Skin epidermis (tissue), 12 donors: Measurements from ENCODE around the gene IGLON5.

Experiments used
- H3K27ac ChIP-seq, 21 experiments: fragments of 200-600 bp; sonication (generic) in 11 of 21; one replicate each; pipeline ENCODE4 v1.5.0; 2020; ENCODE audit warnings: mild to moderate bottlenecking in 3 of 21, inconsistent platforms in 2 of 21, moderate library complexity in 2 of 21
- H3K4me3 ChIP-seq, 7 experiments: fragments of 200-600 bp; sonication (generic) in 2 of 7; one replicate each; pipeline ENCODE4 v1.5.0; 2020; ENCODE audit warnings: inconsistent platforms in 2 of 7, mild to moderate bottlenecking in 2 of 7, moderate library complexity in 1 of 7

IGLON5 gene

DNA sequence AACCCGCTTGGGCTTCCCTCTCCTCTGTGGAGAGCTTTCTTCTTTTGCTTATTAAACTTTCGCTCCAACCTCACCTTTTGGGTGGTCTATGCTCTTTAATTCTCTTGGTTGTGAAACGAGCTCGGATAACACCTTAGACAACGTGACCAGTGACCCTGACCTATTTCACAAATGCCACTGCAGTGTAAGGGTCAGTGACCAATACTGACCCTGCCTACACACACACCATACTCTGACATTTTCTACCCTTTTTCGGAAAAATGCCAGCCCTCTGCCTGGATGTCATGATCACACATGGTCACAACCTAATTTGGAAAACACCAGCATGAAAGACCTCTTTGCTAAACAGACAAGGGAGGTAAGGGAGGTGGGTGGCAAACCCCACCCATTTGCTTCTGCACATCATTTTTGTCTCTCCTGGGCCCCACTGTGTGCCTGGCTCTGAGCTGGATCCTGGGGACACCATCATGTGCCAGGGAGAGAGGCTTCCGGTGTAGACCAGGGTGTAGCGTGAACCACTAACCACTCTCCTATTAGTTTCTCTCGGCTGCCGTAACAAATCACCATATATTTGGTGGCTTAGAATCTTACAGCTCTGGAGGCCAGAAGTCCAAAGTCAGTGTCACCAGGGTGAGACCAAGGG, 44.8 kb downstream of the IGLON5 start:
- no peak overlapping the region for H3K27ac ChIP-seq
- no peak overlapping the region for H3K4me3 ChIP-seq

DNA sequence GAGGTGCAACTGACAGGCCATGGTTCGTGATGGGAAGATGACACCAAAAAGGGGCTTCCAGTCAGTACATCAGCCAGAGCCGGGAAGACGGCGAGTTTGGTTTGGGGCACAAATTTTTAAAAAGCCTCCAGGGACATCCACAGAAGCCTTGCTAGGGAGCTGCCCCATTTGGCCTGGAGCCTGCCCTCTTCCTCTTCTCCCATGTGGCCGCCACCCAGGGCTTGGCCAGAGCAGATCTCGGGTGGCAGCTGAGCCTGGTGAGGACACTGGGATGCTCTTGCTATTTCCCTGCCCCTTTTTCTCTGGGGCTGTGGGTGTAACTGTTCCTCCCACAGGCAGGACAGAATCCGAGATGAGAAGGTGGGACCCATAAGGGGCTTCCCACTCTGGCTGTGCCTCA, 46.5 kb downstream of the IGLON5 start:
- no peak overlapping the region for H3K4me3 ChIP-seq
- no peak overlapping the region for H3K27ac ChIP-seq

DNA sequence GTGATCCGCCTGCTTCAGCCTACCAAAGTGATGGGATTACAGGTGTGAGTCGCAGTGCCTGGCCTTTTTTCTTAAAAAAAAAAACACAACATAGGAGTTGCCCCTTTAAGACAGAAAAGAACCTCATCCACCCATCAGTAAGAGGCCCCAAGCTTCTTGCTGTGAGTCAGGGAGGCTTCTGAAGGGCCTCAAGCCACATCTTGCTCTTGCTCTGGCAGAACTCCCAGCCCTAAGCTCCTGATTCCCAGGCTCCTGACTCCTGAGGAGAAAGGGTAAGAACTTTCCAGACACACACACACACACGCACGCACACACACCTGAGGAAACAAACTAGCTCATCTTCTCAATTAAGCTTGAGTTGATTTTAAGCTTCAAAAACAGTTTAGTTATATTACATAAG, 47.9 kb downstream of the IGLON5 start:
- H3K4me3 ChIP-seq = no peak overlapping the region
- peak overlapping the region in 1 of 21 experiments; percentile 30 for H3K27ac ChIP-seq

DNA sequence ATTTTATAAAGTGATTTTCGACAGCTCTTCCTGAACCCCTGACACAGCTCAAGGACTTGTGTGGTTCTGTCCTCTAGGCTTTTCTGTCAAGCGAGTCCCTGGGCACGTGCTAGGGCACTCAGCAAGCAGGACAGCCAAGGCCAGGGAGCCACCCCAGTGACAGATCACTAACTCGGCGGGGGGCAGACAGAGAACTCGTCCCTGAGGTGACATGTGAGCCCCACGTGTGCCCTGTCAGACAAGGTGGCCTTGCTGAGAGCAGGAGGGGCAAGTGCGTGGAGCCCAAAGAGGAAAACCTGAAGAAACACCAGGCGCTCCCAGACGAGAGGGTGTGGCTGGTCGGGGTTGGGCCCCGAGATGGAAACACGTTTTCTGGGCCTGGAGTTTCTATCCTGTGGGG, 49.8 kb downstream of the IGLON5 start:
- H3K27ac ChIP-seq = no peak overlapping the region
- H3K4me3 ChIP-seq = no peak overlapping the region

DNA sequence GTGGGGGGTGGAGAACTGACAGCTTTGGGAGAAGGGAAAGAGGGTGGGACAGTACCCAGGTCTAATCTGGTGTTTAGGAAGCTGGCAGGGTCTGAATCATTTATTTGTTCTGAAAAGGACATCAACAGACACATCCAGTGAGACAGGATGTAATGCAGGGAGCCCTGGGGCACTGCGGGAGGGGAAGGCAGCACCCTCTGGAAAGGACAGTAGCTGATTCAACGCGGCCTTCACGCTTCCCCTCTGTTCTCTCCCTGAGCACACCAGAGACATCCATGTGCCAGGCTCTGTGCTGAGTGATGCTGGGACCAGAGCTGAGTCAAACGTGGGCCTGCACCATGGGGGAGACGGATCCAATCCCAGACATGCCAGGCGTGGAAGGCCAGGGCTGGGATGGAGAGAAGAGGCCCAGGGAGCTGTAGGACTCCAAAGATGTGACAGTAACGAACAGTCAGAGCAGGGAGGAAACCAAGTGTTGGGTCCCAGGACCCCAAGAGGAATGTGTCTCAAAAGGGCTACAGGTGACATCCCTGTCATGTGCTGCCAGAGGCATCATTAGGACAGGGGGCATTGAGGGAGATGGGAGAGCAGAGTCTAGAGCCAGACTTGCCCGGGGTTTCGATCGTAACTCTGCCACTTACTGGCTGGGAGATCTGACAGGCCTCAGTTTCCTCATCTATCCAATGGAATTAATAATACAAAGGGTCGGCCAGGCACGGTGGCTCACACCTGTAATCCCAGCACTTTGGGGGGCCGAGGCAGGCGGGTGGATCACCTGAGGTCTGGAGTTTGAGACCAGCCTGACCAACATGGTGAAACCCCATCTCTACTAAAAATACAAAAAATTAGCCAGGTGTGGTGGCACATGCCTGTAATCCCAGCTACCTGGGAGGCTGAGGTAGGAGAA, 53.0 kb downstream of the IGLON5 start:
- H3K4me3 ChIP-seq = no peak overlapping the region

DNA sequence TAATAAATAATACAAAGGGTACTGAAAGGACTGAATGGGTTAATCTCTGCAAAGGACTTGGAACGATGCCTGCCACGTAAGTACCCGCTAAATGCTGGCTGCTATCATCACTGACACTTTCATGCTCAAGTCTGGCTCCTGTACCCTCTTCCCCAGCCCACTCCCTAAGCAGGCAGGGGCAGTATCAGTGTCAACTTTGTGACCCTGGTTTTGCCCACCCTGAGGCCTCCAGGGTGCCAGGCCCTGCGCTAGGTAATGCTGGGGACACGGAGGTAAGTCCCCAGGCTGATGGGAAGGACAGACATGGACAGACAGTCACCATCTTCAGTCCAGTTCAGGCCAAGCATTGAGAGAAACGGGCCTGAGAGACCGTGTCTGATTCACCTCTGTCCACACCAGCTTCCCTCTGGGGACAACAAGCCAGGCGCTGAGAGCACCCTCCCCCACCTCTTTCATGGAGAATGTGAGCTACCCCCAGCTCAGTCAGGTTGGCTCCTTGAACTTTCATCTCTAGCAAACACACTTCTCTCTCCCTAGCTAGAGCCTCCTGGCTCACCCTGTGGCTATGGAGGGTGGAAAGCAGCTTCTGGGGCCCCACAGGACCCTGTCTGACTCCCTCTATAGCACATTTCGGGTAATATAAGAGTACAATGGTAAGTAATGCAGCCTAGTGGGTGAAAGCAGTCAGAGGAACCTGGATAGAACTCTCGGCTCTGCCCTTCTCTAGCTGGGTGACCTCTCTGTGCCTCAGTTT, 53.9 kb downstream of the IGLON5 start:
- H3K4me3 ChIP-seq = peak overlapping the region; percentile 62 to 84 (median 77)
- H3K27ac ChIP-seq = peak overlapping the region in 20 of 21 experiments; percentile 75 to 98 (median 89)

More for the DNA sequence above, 53.0 kb downstream of the IGLON5 start:
- H3K27ac ChIP-seq = peak overlapping the region in 5 of 21 experiments; percentile 15 to 91 (median 21)

DNA sequence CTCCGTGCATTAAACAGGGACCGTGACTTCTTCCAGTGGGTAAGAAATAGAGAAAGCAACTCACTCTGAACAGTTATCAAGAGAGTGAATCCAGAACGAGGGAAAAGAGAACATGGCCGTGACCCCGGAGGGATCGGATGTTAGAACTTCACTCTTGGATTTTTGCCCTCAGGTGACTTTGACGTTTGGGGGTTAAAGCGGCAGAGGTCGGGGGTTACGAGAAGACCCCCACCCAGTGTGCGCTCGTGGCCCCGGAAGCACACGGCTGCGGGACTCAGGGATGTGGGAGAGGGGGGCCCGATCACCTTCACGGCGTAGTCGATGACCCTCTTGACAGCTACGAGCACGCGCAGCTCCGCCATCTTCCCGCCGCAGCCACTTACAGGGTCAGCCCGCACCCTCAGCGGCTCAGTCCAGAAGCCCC, 54.5 kb downstream of the IGLON5 start, which contains the start of gene ETFB:
Gene ETFB, minus strand, starts transcription at position 424 of the 424 bp plus-strand sequence. Its CDS starts 62 bp downstream, at position 362.
- peak within 1 kb of the TSS; percentile 62 to 84 (median 77) for H3K4me3 ChIP-seq
- H3K27ac ChIP-seq = peak within 1 kb of the TSS; percentile 48 to 98 (median 89)

DNA sequence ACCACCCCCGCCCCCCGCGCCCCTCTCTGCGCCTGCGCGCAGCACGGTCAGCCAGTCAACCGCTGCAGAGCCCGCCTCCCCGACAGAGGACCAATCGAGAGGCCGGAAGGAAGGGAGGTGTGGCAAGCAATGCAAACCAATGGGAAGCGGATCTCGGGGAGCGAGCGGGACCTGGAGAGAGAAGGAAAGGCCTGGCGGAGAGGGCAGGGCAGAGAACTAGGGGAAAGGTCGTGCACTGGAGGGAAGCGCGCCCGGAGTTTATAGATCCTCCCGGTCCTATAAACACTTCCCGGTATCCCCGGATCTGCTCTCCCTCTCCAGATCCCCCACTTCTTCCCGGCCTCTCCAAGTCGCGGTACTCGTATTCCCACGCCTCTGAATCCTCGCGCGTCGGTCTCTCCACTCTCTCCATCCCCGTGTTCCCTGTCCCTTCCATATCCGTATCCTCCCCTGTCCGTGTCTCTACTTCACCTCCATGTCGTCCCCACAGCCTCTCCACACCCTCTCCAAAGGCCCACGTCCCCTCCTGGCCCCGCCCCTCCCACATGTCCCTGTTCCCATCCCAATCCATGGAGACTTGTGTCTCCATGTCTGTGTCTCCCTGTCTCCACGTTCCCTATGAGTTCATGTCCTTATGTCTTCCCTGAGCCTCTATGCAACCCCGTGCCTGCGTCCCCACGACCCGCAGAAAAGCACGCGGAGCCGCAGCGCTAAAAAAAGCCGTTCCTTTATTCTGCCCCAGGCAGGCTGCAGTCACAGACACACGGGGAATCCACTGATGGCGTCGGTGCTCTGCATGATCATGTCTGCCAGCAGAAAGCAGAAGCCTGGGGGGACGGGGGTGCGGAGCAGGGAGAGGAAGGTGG, 55.2 kb downstream of the IGLON5 start:
- Histone ChIP-seq H3K4me3 (peak overlapping the region; percentile 62 to 84 (median 77)), H3K27ac (peak overlapping the region; percentile 48 to 98 (median 89))

DNA sequence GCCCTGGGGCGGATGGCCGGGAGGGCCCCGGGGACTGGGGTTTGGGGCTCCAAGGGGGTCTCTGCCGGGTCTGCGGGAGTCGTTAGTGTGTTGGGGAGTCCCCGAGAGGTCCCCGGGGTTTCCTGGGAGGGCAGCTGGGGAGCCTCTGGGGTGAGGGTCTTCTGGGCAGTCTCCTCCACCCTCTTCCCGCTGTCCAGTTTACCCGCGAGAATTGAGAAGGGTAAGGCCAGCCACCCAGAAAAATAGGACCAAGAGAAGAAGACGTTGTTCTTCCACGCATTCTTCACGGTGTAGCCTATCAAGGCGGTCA, 55.8 kb downstream of the IGLON5 start:
- Histone ChIP-seq H3K4me3 (peak overlapping the region; percentile 62 to 84 (median 77)), H3K27ac (peak overlapping the region; percentile 48 to 98 (median 89))

DNA sequence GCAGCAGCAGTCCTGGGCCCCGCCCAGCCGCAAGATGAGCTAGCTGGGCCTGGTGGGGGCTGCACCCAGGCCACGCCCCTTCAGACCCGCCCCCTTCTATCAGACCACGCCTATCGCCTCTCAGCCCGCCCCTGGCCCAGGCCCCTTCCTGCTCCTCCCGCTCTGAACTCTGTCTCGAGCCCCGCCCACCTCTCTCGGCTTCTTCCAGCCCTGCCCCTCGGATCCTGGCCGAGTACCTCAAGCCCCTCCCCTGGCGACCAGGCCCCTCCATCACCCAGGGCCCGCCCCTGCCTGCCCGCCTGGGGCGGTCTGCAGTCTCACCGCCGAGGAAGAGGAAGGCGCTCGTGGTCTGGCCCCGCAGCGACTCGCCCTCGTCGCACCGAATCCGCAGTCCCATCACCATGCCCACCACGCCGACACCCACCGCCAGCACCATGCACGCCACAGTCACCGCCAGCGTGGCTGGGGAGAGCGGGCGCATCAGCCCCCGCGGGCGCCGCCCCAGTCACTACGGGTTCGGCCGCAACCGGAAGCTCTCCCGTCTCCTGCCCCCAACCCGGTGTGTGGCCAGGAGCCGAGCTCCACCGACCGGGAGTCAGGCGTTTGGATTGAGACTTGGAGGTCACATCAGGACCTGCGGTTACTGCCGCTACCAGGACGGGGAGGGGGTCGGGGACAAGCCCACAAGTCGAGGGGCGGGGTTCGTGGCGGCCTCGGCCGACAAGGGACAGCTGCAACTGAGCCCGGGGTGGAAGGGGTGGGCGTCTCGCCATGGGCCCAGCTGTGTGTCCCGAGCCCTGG, 56.3 kb downstream of the IGLON5 start:
- peak overlapping the region; percentile 62 to 84 (median 77) for H3K4me3 ChIP-seq
- peak overlapping the region in 20 of 21 experiments; percentile 19 to 98 (median 89) for H3K27ac ChIP-seq

DNA sequence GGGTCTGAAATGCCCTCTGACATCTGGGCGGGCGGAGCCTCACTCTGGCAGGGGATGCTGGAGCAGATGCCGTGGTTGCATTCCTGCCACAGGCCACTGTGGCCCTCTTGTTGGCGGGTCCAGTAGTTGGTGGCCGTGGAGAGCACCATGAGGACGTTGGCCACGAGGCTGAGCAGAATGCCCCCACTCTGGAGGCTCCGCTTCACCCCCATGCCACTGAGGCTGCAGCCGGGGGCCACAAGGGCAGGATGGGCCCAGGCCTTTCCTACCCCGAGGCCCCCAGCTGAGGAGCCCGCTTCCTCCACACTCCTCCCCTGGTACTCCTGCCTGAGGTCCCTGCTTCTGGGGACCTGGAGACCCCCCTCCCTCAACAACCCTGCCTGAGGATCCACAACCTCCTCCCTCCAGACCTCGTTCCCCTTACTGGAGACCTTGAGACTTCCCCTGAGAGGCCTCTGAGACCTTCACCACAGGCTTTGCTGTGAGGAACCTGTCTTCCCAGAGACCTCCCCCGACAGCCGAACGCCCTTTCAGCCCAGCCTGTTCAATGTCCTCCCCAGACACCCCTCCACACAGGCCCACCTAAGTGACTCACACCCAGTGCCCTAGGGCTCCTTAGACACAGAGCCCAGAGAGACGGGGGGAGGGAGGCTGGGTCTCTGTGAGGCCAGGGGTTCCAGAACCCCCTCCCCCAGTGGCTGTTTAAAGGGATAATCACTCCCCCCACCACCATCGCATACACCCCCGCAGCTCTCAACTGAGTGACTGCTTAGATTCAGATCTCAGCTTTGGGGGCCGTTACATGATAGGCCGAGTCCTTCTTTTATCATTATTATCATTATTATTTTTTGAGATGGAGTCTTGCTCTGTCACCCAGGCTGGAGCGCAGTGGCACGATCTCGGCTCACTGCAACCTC, 57.2 kb downstream of the IGLON5 start, which contains the start of gene CLDND2:
Gene CLDND2, minus strand, starts transcription at position 638 of the 917 bp plus-strand sequence. Its CDS starts 426 bp downstream, at position 212.
- H3K27ac ChIP-seq = peak within 1 kb of the TSS in 20 of 21 experiments; percentile 19 to 98 (median 86)

DNA sequence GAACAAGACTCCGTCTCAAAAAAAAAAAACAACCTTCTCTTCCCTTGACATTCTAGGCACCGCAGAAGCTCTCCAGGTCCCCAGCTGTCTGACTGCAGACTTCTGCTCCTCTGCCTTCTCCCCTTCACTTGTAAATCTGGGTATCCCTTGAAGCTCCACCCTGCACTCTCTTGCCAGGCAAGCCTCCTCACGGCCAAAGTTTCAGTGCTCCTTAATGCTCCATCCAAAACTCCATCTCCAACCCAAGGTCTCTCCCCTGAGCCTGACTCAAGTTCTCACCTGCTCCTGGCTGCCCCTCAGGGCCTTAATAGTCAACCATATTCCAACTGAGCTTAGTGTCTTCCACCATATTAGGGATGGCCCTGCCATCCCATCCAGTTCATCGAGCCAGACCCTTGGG, 58.8 kb downstream of the IGLON5 start:
- no peak overlapping the region for H3K4me3 ChIP-seq

More for the DNA sequence above, 57.2 kb downstream of the IGLON5 start, which contains the start of gene CLDND2:
- H3K4me3 ChIP-seq = peak within 1 kb of the TSS; percentile 62 to 84 (median 77)

DNA sequence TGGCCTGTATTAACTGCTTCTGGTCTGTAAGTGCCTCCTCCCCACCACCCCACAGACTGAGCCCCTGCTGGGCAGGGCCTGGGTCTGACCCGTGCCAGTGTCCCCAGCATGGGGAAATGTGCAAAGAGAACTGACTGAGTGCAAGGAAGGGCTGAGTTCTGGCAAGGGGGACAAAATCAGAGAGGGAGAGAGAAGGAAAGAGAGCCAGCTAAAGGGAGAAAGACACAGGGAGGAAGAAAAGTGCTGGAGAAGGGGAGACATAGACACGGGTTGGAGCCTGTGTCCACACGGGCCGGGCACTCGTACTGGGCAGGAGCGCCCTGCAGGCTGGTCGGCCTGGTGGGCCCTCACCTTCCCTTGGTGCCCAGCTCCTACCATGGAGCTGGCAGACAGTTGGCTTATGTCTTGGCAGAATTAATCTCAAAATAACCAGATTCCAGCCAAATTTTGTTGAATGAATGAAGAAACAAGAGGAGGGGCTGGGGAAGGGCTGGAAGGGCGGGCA, 59.8 kb downstream of the IGLON5 start:
- peak overlapping the region in 3 of 7 experiments; percentile 1 to 11 (median 2) for H3K4me3 ChIP-seq
- H3K27ac ChIP-seq = peak overlapping the region in 11 of 21 experiments; percentile 2 to 90 (median 75)

More for the DNA sequence above, 58.8 kb downstream of the IGLON5 start:
- H3K27ac ChIP-seq = peak overlapping the region in 5 of 21 experiments; percentile 19 to 90 (median 80)

DNA sequence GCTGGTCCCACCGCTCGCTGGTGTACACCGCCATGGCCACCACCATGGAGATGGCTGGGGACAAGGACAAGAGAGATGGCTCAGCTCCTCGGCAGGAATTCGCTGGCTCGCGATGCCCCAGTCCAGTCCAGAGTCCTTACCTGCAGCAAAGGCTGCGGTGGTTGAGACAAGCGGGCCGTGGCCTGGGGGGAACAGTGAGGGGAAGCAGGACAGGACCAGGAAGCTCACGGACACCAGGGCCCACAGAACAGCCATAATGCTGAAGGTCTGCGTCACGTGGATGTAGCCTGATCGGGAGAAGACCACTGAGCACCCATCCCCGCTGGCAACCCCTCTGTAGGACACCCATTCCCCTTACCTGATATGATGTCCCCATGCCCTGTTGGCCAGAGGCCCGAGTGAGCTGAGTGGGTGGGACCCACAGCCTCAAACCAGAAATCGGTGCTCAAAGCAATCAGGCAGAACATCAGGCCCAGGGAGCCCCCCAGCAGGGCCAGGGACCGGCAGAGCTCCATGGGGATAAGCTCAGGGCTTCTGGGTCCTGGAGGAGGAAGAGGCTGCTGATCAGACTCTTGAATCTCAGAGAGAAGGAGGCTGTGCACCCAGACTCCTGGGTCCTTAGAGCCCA, 60.7 kb downstream of the IGLON5 start:
- Histone ChIP-seq H3K4me3 (peak overlapping the region in 5 of 7 experiments; percentile 1 to 15 (median 5)), H3K27ac (peak overlapping the region in 14 of 21 experiments; percentile 2 to 90 (median 72))

DNA sequence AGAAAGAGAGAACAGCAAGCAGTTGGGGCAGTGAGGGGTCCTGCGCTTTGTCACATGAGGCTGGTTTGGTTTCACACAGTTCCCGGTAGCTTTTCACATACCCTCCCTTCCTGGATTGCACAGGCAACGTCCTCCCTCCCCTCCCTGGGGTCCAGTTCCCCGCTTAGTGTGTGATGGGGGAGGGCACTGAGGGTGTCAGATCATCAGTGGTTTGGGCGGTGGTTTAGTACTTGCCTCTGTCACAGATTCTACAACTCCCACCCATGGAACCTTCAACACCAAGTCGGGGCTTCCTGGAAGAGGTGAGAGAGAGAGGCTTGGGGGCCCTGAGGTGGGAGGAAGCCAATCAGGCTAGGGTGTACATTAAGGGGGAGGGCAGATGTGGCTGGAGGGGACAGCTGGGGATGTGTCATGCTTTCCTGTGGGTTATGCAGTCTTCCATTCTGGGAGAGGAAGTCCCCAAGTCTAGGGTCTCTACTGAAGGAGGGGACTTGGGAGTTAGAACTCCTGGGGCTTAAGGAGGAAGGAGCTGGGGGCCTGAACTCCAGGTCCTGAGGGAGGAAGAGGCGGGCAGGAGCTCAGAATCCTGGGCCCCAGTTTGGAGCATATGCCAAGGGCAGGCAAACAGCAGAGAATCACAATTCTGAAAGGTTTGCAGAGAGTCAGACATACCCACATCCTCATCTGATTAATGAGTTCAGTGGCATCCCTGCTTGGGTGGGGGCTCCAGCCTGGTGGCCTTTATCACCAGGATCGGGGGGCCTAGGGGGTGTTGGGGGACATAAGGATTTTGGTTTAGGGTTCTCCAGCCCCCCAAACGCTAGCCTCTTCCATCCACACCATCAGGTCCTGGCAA, 61.4 kb downstream of the IGLON5 start, which contains the start of gene NKG7:
Gene NKG7, minus strand, starts transcription at position 6 of the 856 bp plus-strand sequence. CDS start 119 bp downstream, outside the sequence.
- Histone ChIP-seq H3K4me3 (peak within 1 kb of the TSS in 5 of 7 experiments; percentile 1 to 15 (median 5)), H3K27ac (peak within 1 kb of the TSS in 15 of 21 experiments; percentile 2 to 90 (median 72))
